Uterus (tissue), 2 donors: ENCODE results near the gene LAT.

Experiments used
- CTCF ChIP-seq, 4 experiments: fragments of 200-600 bp in 2 of 4; fragments of 450-650 bp in 2 of 4; sonication (generic) in 2 of 4; IDR thresholded peaks; one replicate each; pipeline ENCODE4 v1.5.1; 2016 to 2019; ENCODE audit warnings: antibody characterized with exemption in 4 of 4, mild to moderate bottlenecking in 2 of 4, moderate library complexity in 1 of 4
- POLR2A ChIP-seq, 2 donors: fragments of 450-650 bp; IDR thresholded peaks; one replicate each; pipeline ENCODE4 v1.6.1; 2016; ENCODE audit warnings: antibody characterized with exemption in 2 of 2, mild to moderate bottlenecking in 1 of 2, moderate library complexity in 1 of 2

DNA sequence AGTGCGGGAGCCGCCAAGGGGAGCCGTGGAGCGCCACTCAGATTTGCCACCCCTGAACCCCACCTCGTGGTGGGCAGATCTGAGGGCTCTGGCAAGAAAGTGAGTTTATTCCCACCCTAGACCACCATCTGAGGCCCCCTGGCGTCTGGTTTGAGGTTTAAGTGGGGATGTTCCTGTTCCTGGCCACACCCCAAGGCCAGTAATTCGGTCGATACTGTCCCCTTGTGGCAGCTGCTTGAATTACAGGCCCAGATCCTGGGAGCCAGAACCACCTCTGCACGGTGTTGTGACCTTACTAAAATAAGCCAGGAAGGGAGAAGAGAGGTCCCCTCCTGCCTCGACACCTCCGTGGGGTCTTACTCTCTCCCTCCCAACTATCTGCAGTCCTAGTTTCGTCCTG is 3.3 kb upstream of the LAT start:
- TF ChIP-seq CTCF (IDR thresholded peaks at IDR 0.05) (peak in 1 of 4 experiments; percentile 9), POLR2A (IDR thresholded peaks at IDR 0.05) (no peak)
